OCI-LY7 (cell line): ENCODE data around the gene ZSCAN10. TPM values are rescaled to one million over a fixed set of nuclear protein-coding genes. Genes with fewer than 3 reads are reported as not detected.

ENCODE experiments used
- BruUV-seq: library from RNA; stranded (reverse); fragments of 400-500 nt; replicated peaks from 2 replicates; lab custom pipeline; 2021; lab: Mats Ljungman, UMichigan
- CTCF ChIA-PET: fragments of 300-600 bp; sonication (Branson Sonifier 250); formaldehyde crosslinking; loops from one replicate; lab custom pipeline; 2022; ENCODE audit warnings: antibody characterized with exemption; ENCODE audit not compliant: unreplicated experiment; lab: Charles Lee
- POLR2A ChIA-PET: fragments of 300-600 bp; sonication (Branson Sonifier 250); formaldehyde crosslinking; loops from one replicate; lab custom pipeline; 2022; ENCODE audit warnings: antibody characterized with exemption; lab: Charles Lee
- DNase-seq: peaks from one replicate; pipeline ENCODE4 v3.0.0-alpha.2; 2015; ENCODE audit warnings: low spot score
- H2AFZ ChIP-seq: fragments of 200-600 bp; sonication (generic), shearing (Covaris generic); 2 replicates; pipeline ENCODE4 v1.6.1; 2014; ENCODE audit warnings: mild to moderate bottlenecking, antibody characterized with exemption, low read length, moderate library complexity
- H3K27ac ChIP-seq: fragments of 200-600 bp; sonication (generic); 2 replicates; pipeline ENCODE4 v1.5.1; 2014; ENCODE audit warnings: mixed run types, low read depth, mild to moderate bottlenecking, moderate library complexity, low read length, inconsistent platforms; ENCODE audit not compliant: poor library complexity, severe bottlenecking
- H3K36me3 ChIP-seq: fragments of 200-600 bp; sonication (generic); 2 replicates; pipeline ENCODE4 v1.6.1; 2014; ENCODE audit warnings: mild to moderate bottlenecking, antibody characterized with exemption, low read length, moderate library complexity, mixed read lengths; ENCODE audit not compliant: insufficient read depth
- H3K4me1 ChIP-seq: fragments of 200-600 bp; sonication (generic); 2 replicates; pipeline ENCODE4 v1.5.1; 2014; ENCODE audit warnings: mild to moderate bottlenecking, low read length; ENCODE audit not compliant: insufficient read depth, poor library complexity, severe bottlenecking
- H3K4me2 ChIP-seq: fragments of 200-600 bp; sonication (generic); 2 replicates; pipeline ENCODE4 v1.6.1; 2014; ENCODE audit warnings: mild to moderate bottlenecking, low read length
- H3K4me3 ChIP-seq: fragments of 200-600 bp; sonication (generic); 2 replicates; pipeline ENCODE4 v1.5.1; 2014; ENCODE audit warnings: mild to moderate bottlenecking, low read depth, low read length; ENCODE audit not compliant: poor library complexity, severe bottlenecking
- H3K79me2 ChIP-seq: fragments of 200-600 bp; sonication (generic); 2 replicates; pipeline ENCODE4 v1.6.1; 2016; ENCODE audit warnings: low read depth, mild to moderate bottlenecking, low read length, moderate library complexity, mixed read lengths; ENCODE audit not compliant: insufficient read depth
- H3K9me2 ChIP-seq: fragments of 200-600 bp; sonication (generic); 2 replicates; pipeline ENCODE4 v1.6.1; 2016; ENCODE audit warnings: mild to moderate bottlenecking, low read length, mixed read lengths; ENCODE audit not compliant: insufficient read depth
- H3K9me3 ChIP-seq: fragments of 200-600 bp; sonication (generic); 2 replicates; pipeline ENCODE4 v1.6.1; 2014; ENCODE audit warnings: mild to moderate bottlenecking, mixed run types, low read length, mixed read lengths
- H4K20me1 ChIP-seq: fragments of 200-600 bp; sonication (generic); 2 replicates; pipeline ENCODE4 v1.6.1; 2014; ENCODE audit warnings: mild to moderate bottlenecking, antibody characterized with exemption, low read length, moderate library complexity, mixed read lengths; ENCODE audit not compliant: insufficient read depth
- EZH2phosphoT487 ChIP-seq: fragments of 200-600 bp; sonication (generic); IDR thresholded peaks from 2 replicates; pipeline ENCODE4 v1.6.1; 2018; ENCODE audit warnings: low read depth, borderline replicate concordance, mild to moderate bottlenecking, mixed run types, antibody characterized with exemption, low read length, moderate library complexity, mixed read lengths
- intact Hi-C: fragments of 100-400 bp; cut with micrococcal nuclease; formaldehyde crosslinking; loops from one replicate; pipeline ENCODE4 v1.10.0; 2022; ENCODE audit not compliant: unreplicated experiment
- total RNA-seq, 2 experiments: library from RNA; depleted of rRNA in 1 of 2; stranded (reverse); fragments of >200 nt in 1 of 2; shearing (Covaris generic) in 1 of 2; gene quantifications; 2 replicates each; pipeline ENCODE4 v1.2.3, GENCODE V29; 2014 to 2022
- TF ChIP-seq, protein P1 (sequence below): fragments of 200-600 bp; sonication (generic); conservative IDR thresholded peaks from 2 replicates; pipeline ENCODE4 v1.5.1; 2014; ENCODE audit warnings: mild to moderate bottlenecking, antibody characterized with exemption, low read length, moderate library complexity, mixed read lengths

Gene ZSCAN10
- total RNA-seq, 2 experiments from 2014 or later, result 0.09 to 0.49 TPM

GRCh38 chr16:3123986-3124886 lies 25.1 kb upstream of the ZSCAN10 start:
- CTCF ChIA-PET, result interaction anchor here (0.7 kb wide), 1 partner anchor 141 kb away, joined by 3 read pairs; no protein-coding TSS in a partner anchor

GRCh38 chr16:3122926-3123570 lies 24.0 kb upstream of the ZSCAN10 start:
- peak overlapping the region; percentile 73 for H3K4me2 ChIP-seq
- BruUV-seq, result no TSS peak
- no peaks in the 10 kb centered on the region for H3K9me3 ChIP-seq
- no peaks in the 10 kb centered on the region for H3K9me2 ChIP-seq
- no peak overlapping the region for H2AFZ ChIP-seq
- H4K20me1 ChIP-seq, result no peaks in the 10 kb centered on the region
- TF ChIP-seq EZH2phosphoT487, result no peak
- TF ChIP-seq, protein P1, sequence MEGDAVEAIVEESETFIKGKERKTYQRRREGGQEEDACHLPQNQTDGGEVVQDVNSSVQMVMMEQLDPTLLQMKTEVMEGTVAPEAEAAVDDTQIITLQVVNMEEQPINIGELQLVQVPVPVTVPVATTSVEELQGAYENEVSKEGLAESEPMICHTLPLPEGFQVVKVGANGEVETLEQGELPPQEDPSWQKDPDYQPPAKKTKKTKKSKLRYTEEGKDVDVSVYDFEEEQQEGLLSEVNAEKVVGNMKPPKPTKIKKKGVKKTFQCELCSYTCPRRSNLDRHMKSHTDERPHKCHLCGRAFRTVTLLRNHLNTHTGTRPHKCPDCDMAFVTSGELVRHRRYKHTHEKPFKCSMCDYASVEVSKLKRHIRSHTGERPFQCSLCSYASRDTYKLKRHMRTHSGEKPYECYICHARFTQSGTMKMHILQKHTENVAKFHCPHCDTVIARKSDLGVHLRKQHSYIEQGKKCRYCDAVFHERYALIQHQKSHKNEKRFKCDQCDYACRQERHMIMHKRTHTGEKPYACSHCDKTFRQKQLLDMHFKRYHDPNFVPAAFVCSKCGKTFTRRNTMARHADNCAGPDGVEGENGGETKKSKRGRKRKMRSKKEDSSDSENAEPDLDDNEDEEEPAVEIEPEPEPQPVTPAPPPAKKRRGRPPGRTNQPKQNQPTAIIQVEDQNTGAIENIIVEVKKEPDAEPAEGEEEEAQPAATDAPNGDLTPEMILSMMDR, result no peak
- POLR2A ChIA-PET, result interaction anchor here (0.5 to 0.6 kb wide), 2 partner anchors 25 to 445 kb away, joined by 3 to 4 read pairs; no protein-coding TSS in a partner anchor
- H3K27ac ChIP-seq, result no peak overlapping the region
- H3K4me3 ChIP-seq, result no peak overlapping the region
- peaks cover 11% of the 10 kb centered on the region for H3K4me1 ChIP-seq
- H3K79me2 ChIP-seq, result no peaks in the 10 kb centered on the region
- no peak for DNase-seq
- CTCF ChIA-PET, result interaction anchor here (0.7 kb wide), 1 partner anchor 54 kb away, joined by 4 read pairs; no protein-coding TSS in a partner anchor
- intact Hi-C loops, result no loop called here
- H3K36me3 ChIP-seq, result peaks cover 12% of the 10 kb centered on the region; the same call in 1 of the 2 replicates

More at GRCh38 chr16:3123986-3124886, 25.1 kb upstream of the ZSCAN10 start:
- peak overlapping the region; percentile 73 for H3K4me2 ChIP-seq
- H4K20me1 ChIP-seq, result no peaks in the 10 kb centered on the region
- peaks cover 19% of the 10 kb centered on the region for H3K4me1 ChIP-seq
- POLR2A ChIA-PET, result no interaction called here
- H3K27ac ChIP-seq, result peak overlapping the region; percentile 41
- H3K9me3 ChIP-seq, result no peaks in the 10 kb centered on the region
- DNase-seq, result peak; percentile 97
- no TSS peak for BruUV-seq
- intact Hi-C loops, result loop anchor here (1.0 kb wide), 1 partner anchor 65 kb away; no protein-coding TSS in a partner anchor
- no peaks in the 10 kb centered on the region for H3K9me2 ChIP-seq
- peak overlapping the region; percentile 72 for H3K4me3 ChIP-seq
- peaks cover 23% of the 10 kb centered on the region; the same call in 1 of the 2 replicates for H3K36me3 ChIP-seq
- peak overlapping the region; percentile 40; the same call in 1 of the 2 replicates for H2AFZ ChIP-seq
- no peaks in the 10 kb centered on the region for H3K79me2 ChIP-seq
- TF ChIP-seq, protein P1, result 0 out of 2 replicates have a peak, but pooled peaks have one; percentile 37
- no peak for TF ChIP-seq EZH2phosphoT487
